H1 (cell line): ENCODE data around the gene INPPL1. TPM values are rescaled to one million over a fixed set of nuclear protein-coding genes. Genes with fewer than 3 reads are reported as not detected.
A peak's percentile ranks its signal among the peaks of the same experiment; 100 is the strongest.

Experiments
- CTCF ChIA-PET: fragments of 300-600 bp; sonication (Branson Sonifier 250); formaldehyde crosslinking; loops from one replicate; lab custom pipeline; 2021; ENCODE audit not compliant: partially characterized antibody; lab: Charles Lee
- POLR2A ChIA-PET: fragments of 300-600 bp; sonication (Branson Sonifier 250); formaldehyde crosslinking; loops from one replicate; lab custom pipeline; 2021; ENCODE audit warnings: inconsistent platforms; ENCODE audit not compliant: partially characterized antibody; lab: Charles Lee
- DNase-seq, 2 experiments: peaks; one replicate each; pipeline versions ENCODE4 v3.0.0 to v3.0.0-alpha.2; 2010 to 2022; ENCODE audit warnings: low spot score in 2 of 2, low read depth in 1 of 2, mixed read lengths in 1 of 2
- FAIRE-seq: peaks from 2 replicates; lab custom pipeline; 2011; peaks lifted over from hg19 to GRCh38; lab: Jason Lieb, UNC
- H2AFZ ChIP-seq: 2 replicates; pipeline ENCODE4 v1.8.1; 2012; ENCODE audit warnings: low read length, inconsistent platforms
- H2AK5ac ChIP-seq: 2 replicates; pipeline ENCODE4 v1.6.1; 2013; ENCODE audit warnings: low read depth, low read length
- H2BK120ac ChIP-seq: replicated peaks from 2 replicates; pipeline ENCODE3; 2013; ENCODE audit warnings: low read depth, low read length, inconsistent platforms
- H2BK12ac ChIP-seq: 2 replicates; pipeline ENCODE4 v1.6.1; 2013; ENCODE audit warnings: low read depth, low read length
- H2BK15ac ChIP-seq: 2 replicates; pipeline ENCODE4 v1.6.1; 2013; ENCODE audit warnings: low read length
- H2BK20ac ChIP-seq: 2 replicates; pipeline ENCODE4 v1.6.1; 2013; ENCODE audit warnings: low read length
- H2BK5ac ChIP-seq: 2 replicates; pipeline ENCODE4 v1.6.1; 2013; ENCODE audit warnings: low read depth, low read length
- H3K14ac ChIP-seq: 2 replicates; pipeline ENCODE4 v1.6.1; 2013; ENCODE audit warnings: inconsistent platforms; ENCODE audit not compliant: insufficient read length
- H3K18ac ChIP-seq: 2 replicates; pipeline ENCODE4 v1.6.1; 2013; ENCODE audit warnings: low read length; ENCODE audit errors: extremely low read depth
- H3K23ac ChIP-seq: 2 replicates; pipeline ENCODE4 v1.6.1; 2013; ENCODE audit warnings: inconsistent platforms; ENCODE audit not compliant: insufficient read length
- H3K23me2 ChIP-seq: 2 replicates; pipeline ENCODE4 v1.6.1; 2013; ENCODE audit warnings: low read depth, low read length
- H3K27ac ChIP-seq: 2 replicates; pipeline ENCODE4 v1.6.1; 2011; ENCODE audit warnings: low read depth, low read length, inconsistent platforms
- H3K27me3 ChIP-seq, 4 experiments: replicated peaks in 1 of 4; 1 replicate in 1 of 4; 2 replicates in 3 of 4; pipeline versions ENCODE4 v1.6.1 to v1.8.1; 2011 to 2013; ENCODE audit warnings: low read length in 3 of 4, mild to moderate bottlenecking in 3 of 4, inconsistent platforms in 2 of 4, mixed read lengths in 2 of 4, moderate library complexity in 1 of 4; ENCODE audit not compliant: control insufficient read depth in 3 of 4, insufficient read depth in 3 of 4; ENCODE audit errors: extremely low read depth in 1 of 4
- H3K36me3 ChIP-seq, 4 experiments: 2 replicates each; pipeline versions ENCODE4 v1.6.1 to v1.8.1; 2011 to 2013; ENCODE audit warnings: mild to moderate bottlenecking in 4 of 4, low read length in 3 of 4, moderate library complexity in 2 of 4, control low read depth in 1 of 4, inconsistent platforms in 1 of 4; ENCODE audit not compliant: insufficient read depth in 4 of 4, control insufficient read depth in 2 of 4
- H3K4ac ChIP-seq: replicated peaks from 2 replicates; pipeline ENCODE3; 2013; ENCODE audit warnings: low read length, low read depth, mixed read lengths, inconsistent platforms; ENCODE audit not compliant: insufficient read length
- H3K4me1 ChIP-seq, 4 experiments: replicated peaks in 1 of 4; 1 replicate in 1 of 4; 2 replicates in 3 of 4; pipeline versions ENCODE4 v1.6.1 to v1.8.1; 2011 to 2013; ENCODE audit warnings: low read length in 3 of 4, inconsistent platforms in 2 of 4, mixed read lengths in 1 of 4; ENCODE audit not compliant: insufficient read depth in 4 of 4, control insufficient read depth in 3 of 4
- H3K4me2 ChIP-seq, 2 experiments: 2 replicates each; pipeline versions ENCODE4 v1.6.1 to v1.8.1; 2011 to 2013; ENCODE audit warnings: low read depth in 2 of 2, low read length in 2 of 2, control low read depth in 1 of 2, inconsistent platforms in 1 of 2, mild to moderate bottlenecking in 1 of 2; ENCODE audit not compliant: insufficient read depth in 1 of 2
- H3K4me3 ChIP-seq, 4 experiments: fragments of 200-600, 300-600 bp in 1 of 4; sonication (generic), shearing (Covaris generic), sonication (Bioruptor Twin) in 1 of 4; 2 replicates each; pipeline versions ENCODE4 v1.5.1 to v1.8.1; 2011 to 2016; ENCODE audit warnings: low read length in 4 of 4, low read depth in 3 of 4, control low read depth in 2 of 4, inconsistent platforms in 2 of 4, mild to moderate bottlenecking in 2 of 4, mixed read lengths in 1 of 4, moderate library complexity in 1 of 4; ENCODE audit not compliant: insufficient read depth in 2 of 4; ENCODE audit errors: extremely low read depth in 1 of 4
- H3K56ac ChIP-seq: replicated peaks from 2 replicates; pipeline ENCODE3; 2013; ENCODE audit warnings: low read depth, mild to moderate bottlenecking, mixed read lengths, low read length, inconsistent platforms; ENCODE audit not compliant: insufficient read length
- H3K79me1 ChIP-seq: 2 replicates; pipeline ENCODE4 v1.6.1; 2013; ENCODE audit warnings: low read depth, low read length, control low read depth
- H3K79me2 ChIP-seq, 2 experiments: 2 replicates each; pipeline versions ENCODE4 v1.6.1 to v1.8.1; 2012 to 2013; ENCODE audit warnings: low read length in 2 of 2, mild to moderate bottlenecking in 2 of 2, inconsistent platforms in 1 of 2; ENCODE audit not compliant: insufficient read depth in 2 of 2, control insufficient read depth in 1 of 2
- H3K9ac ChIP-seq, 4 experiments: replicated peaks in 1 of 4; 1 replicate in 1 of 4; 2 replicates in 3 of 4; pipeline versions ENCODE4 v1.6.1 to v1.8.1; 2011 to 2013; ENCODE audit warnings: low read depth in 3 of 4, low read length in 3 of 4, control low read depth in 2 of 4, mild to moderate bottlenecking in 2 of 4, moderate library complexity in 2 of 4, inconsistent platforms in 1 of 4; ENCODE audit errors: extremely low read depth in 1 of 4
- H3K9me3 ChIP-seq, 2 experiments: 2 replicates each; pipeline versions ENCODE4 v1.6.1 to v1.8.1; 2012 to 2013; ENCODE audit warnings: mild to moderate bottlenecking in 2 of 2, moderate library complexity in 2 of 2, control low read depth in 1 of 2, inconsistent platforms in 1 of 2, low read depth in 1 of 2, low read length in 1 of 2, mixed read lengths in 1 of 2; ENCODE audit not compliant: insufficient read depth in 2 of 2
- H4K20me1 ChIP-seq, 2 experiments: replicated peaks in 1 of 2; 2 replicates each; pipeline versions ENCODE3 to v1.8.1; 2011 to 2013; ENCODE audit warnings: inconsistent platforms in 2 of 2, low read length in 2 of 2, mild to moderate bottlenecking in 1 of 2; ENCODE audit not compliant: insufficient read depth in 2 of 2, control insufficient read depth in 1 of 2
- H4K5ac ChIP-seq: 2 replicates; pipeline ENCODE4 v1.6.1; 2013; ENCODE audit warnings: low read length, low read depth, mixed read lengths, inconsistent platforms; ENCODE audit not compliant: insufficient read length
- H4K8ac ChIP-seq: 2 replicates; pipeline ENCODE4 v1.8.0; 2013; ENCODE audit warnings: mild to moderate bottlenecking, moderate library complexity, low read length, inconsistent platforms; ENCODE audit not compliant: insufficient read depth; ENCODE audit errors: extremely low read depth
- H4K91ac ChIP-seq: replicated peaks from 2 replicates; pipeline ENCODE3; 2013; ENCODE audit warnings: low read length, mixed read lengths, inconsistent platforms; ENCODE audit not compliant: insufficient read length
- CBX5 ChIP-seq: fragments of 300-800, 300-1000 bp; sonication (generic); IDR thresholded peaks from 2 replicates; pipeline ENCODE4 v1.7.1; 2016; ENCODE audit warnings: antibody characterized with exemption, low read length, low read depth
- RAD21 ChIP-seq, 2 experiments: IDR thresholded peaks in 1 of 2; conservative IDR thresholded peaks in 1 of 2; 2 replicates each; pipeline ENCODE4 v1.6.1; 2011; ENCODE audit warnings: low read depth in 2 of 2, low read length in 2 of 2, improper control_type of control experiment in 1 of 2, inconsistent platforms in 1 of 2, mild to moderate bottlenecking in 1 of 2, moderate library complexity in 1 of 2
- SRF ChIP-seq: IDR thresholded peaks from 2 replicates; pipeline ENCODE4 v1.6.1; 2011; ENCODE audit warnings: mild to moderate bottlenecking, low read depth, low read length, moderate library complexity
- YY1 ChIP-seq: IDR thresholded peaks from 2 replicates; pipeline ENCODE4 v1.6.1; 2011; ENCODE audit warnings: low read depth, mild to moderate bottlenecking, low read length
- WGBS, 2 experiments: shearing (Covaris generic) in 1 of 2; methylation state at CpG; one replicate each; pipeline versions ENCODE4 v1.1.6 to v1.1.7; 2013 to 2015; ENCODE audit warnings: low lambda C conversion rate in 2 of 2, mixed read lengths in 2 of 2, inconsistent platforms in 1 of 2, low coverage in 1 of 2, missing lambda C conversion rate in 1 of 2; ENCODE audit not compliant: insufficient replicate concordance in 2 of 2, insufficient coverage in 1 of 2, insufficient read length in 1 of 2; ENCODE audit errors: extremely low coverage in 1 of 2, missing lambda C conversion rate in 1 of 2; 5-methylcytosine and 5-hydroxymethylcytosine counted together
- polyA plus RNA-seq, 7 experiments: library from polyadenylated mRNA; depleted of rRNA in 3 of 7; stranded (reverse) in 5 of 7; unstranded in 2 of 7; fragments of >200 nt in 5 of 7; fragments of 200-250 nt in 2 of 7; gene quantifications; 1 replicate in 5 of 7; 2 replicates in 1 of 7; 4 replicates in 1 of 7; pipeline versions ENCODE4 v1.2.1 to v1.2.3, GENCODE V29; 2011 to 2013; ENCODE audit warnings: missing spikeins in 2 of 7, mixed read lengths in 2 of 7
- total RNA-seq: library from RNA; stranded (reverse); fragmentation: NEBNext Ultra II Directional; extraction: Animal tissue kit (Norgen Biotek cat#: 25700); gene quantifications from 2 replicates; pipeline ENCODE4 v1.2.1, GENCODE V29; 2021

Gene INPPL1
- total and polyA plus RNA-seq, 2 of the 8 experiments (the other 6 are each of a cell fraction or from before 2014, with no cell fraction given), result 54.5 to 79.5 TPM

- no peak overlapping the region for H2BK5ac ChIP-seq
- H3K9ac ChIP-seq, result no peak overlapping the region
- no peaks in the 10 kb centered on the region for H3K79me1 ChIP-seq
- H2AFZ ChIP-seq, result 0 out of 2 replicates have a peak overlapping the region, but pooled peaks have one; percentile 88
- no peaks in the 10 kb centered on the region; a peak in 1 of 4 replicates for H3K9me3 ChIP-seq
- peaks cover 4 to 6% of the 10 kb centered on the region in 2 experiments for H4K20me1 ChIP-seq
- H2BK15ac ChIP-seq, result no peak overlapping the region
- no peaks in the 10 kb centered on the region for H3K79me2 ChIP-seq
- ChIA-PET CTCF (interaction anchor here (0.6 to 10.0 kb wide), 13 partner anchors 9 to 220 kb away, joined by 3 to 101 read pairs (median 5); partner anchors contain the start of gene CLPB), POLR2A (interaction anchor here (1.0 to 2.8 kb wide), 7 partner anchors 10 to 133 kb away, joined by 3 to 15 read pairs (median 4); partner anchors contain the start of genes ANAPC15 and INPPL1)
- H3K36me3 ChIP-seq, result no peaks in the 10 kb centered on the region
- H3K4me3 ChIP-seq, result peak overlapping the region; percentile 53 to 87 (median 58); a peak in 7 of 8 replicates
- H2BK12ac ChIP-seq, result no peak overlapping the region
- H3K18ac ChIP-seq, result no peak overlapping the region
- H3K27me3 ChIP-seq, result peaks cover 62 to 84% (median 75%) of the 10 kb centered on the region in 4 experiments
- H3K27ac ChIP-seq, result no peak overlapping the region
- no peak overlapping the region for H2BK120ac ChIP-seq
- no peak overlapping the region for H4K91ac ChIP-seq
- DNase-seq (peak in 1 of 2 experiments; percentile 52), FAIRE-seq (no peak)
- no peak overlapping the region for H4K8ac ChIP-seq
- no peak overlapping the region for H4K5ac ChIP-seq
- WGBS, 2 experiments, result 6% methylated on average over 19 of the region's 19 CpGs; no CpG with 5 or more reads in 1 of the 2 experiments
- H3K4me1 ChIP-seq, result peaks cover 2 to 21% (median 10%) of the 10 kb centered on the region in 4 experiments
- H3K23ac ChIP-seq, result no peak overlapping the region
- no peak overlapping the region for H3K14ac ChIP-seq
- H3K4ac ChIP-seq, result no peak overlapping the region
- H2BK20ac ChIP-seq, result no peak overlapping the region
- H2AK5ac ChIP-seq, result no peak overlapping the region
- H3K56ac ChIP-seq, result no peak overlapping the region
- H3K4me2 ChIP-seq, result peak overlapping the region; percentile 95 to 98
- H3K23me2 ChIP-seq, result peaks cover 12% of the 10 kb centered on the region; the same call in 1 of the 2 replicates
- TF ChIP-seq SRF (no peak), CBX5 (no peak), YY1 (no peak), RAD21 (IDR thresholded peaks at IDR 0.05 in 1 of 2, conservative IDR thresholded peaks at IDR 0.05 in 1 of 2; ENCODE audit: low read depth in 2 of 2, low read length in 2 of 2) (no peak)
Observed at GRCh38 chr11:72245263-72245816, 20.8 kb downstream of the INPPL1 start.
